HepG2 (cell line): Measurements from ENCODE around the gene CSMD2. TPM values are rescaled to one million over a fixed set of nuclear protein-coding genes. Genes with fewer than 3 reads are reported as not detected.
"Not testable (repeated sequence)": the region's sequence is repeated elsewhere in the genome, so short reads cannot be mapped to it uniquely, and the experiment has no call there.

Experiments
- ATAC-seq: fragments of 200-7000 bp; cut with Tn5 transposase; 3 replicates; pipeline ENCODE4 v1.9.1; 2020; ENCODE audit warnings: mild to moderate bottlenecking, moderate library complexity
- BruUV-seq: library from RNA; stranded (reverse); fragments of 400-500 nt; replicated peaks from 2 replicates; lab custom pipeline; 2021; lab: Mats Ljungman, UMichigan
- CTCF ChIA-PET: fragments of 300-600 bp; formaldehyde crosslinking; extraction: SDS; loops from one replicate; lab custom pipeline; 2021; ENCODE audit warnings: low total read pairs, inconsistent platforms, low intra/inter-chr PET ratio; lab: Yijun Ruan, JAX
- POLR2A ChIA-PET: fragments of 350-600 bp; sonication (Branson Sonifier 250); formaldehyde crosslinking; loops from one replicate; lab custom pipeline; 2020; ENCODE audit warnings: antibody characterized with exemption, inconsistent platforms; lab: Yijun Ruan, JAX
- DNase-seq: peaks from one replicate; pipeline ENCODE4 v3.0.0-alpha.2; 2015; ENCODE audit warnings: low spot score
- FAIRE-seq: peaks from 3 replicates; lab custom pipeline; 2011; peaks lifted over from hg19 to GRCh38; lab: Jason Lieb, UNC
- H2AFZ ChIP-seq: one replicate; pipeline ENCODE4 v1.6.1; 2011; ENCODE audit warnings: low read length, inconsistent platforms
- H3K27ac ChIP-seq: fragments of 300-600 bp; 3 replicates; pipeline ENCODE4 v1.8.0; 2011; ENCODE audit warnings: mixed run types, mild to moderate bottlenecking, mixed read lengths, low read length, inconsistent platforms; ENCODE audit not compliant: insufficient read depth; ENCODE audit errors: extremely low read length
- H3K27me3 ChIP-seq, 2 experiments: fragments of 200-600 bp in 1 of 2; 2 replicates in 1 of 2; 3 replicates in 1 of 2; pipeline versions ENCODE4 v1.6.0 to v1.8.0; 2011; ENCODE audit warnings: low read length in 2 of 2, mild to moderate bottlenecking in 2 of 2, moderate library complexity in 2 of 2, inconsistent platforms in 1 of 2; ENCODE audit not compliant: insufficient read depth in 2 of 2, control insufficient read depth in 1 of 2
- H3K36me3 ChIP-seq, 2 experiments: fragments of 200-600 bp in 1 of 2; replicated peaks in 1 of 2; 2 replicates in 1 of 2; 3 replicates in 1 of 2; pipeline versions ENCODE4 v1.5.1 to v1.8.0; 2011; ENCODE audit warnings: low read length in 2 of 2, inconsistent platforms in 1 of 2; ENCODE audit not compliant: insufficient read depth in 2 of 2, control insufficient read depth in 1 of 2
- H3K4me1 ChIP-seq: 2 replicates; pipeline ENCODE4 v1.5.1; 2012; ENCODE audit warnings: low read length, inconsistent platforms; ENCODE audit not compliant: insufficient read depth
- H3K4me2 ChIP-seq: 2 replicates; pipeline ENCODE4 v1.6.0; 2011; ENCODE audit warnings: low read depth, low read length, inconsistent platforms
- H3K4me3 ChIP-seq, 3 experiments: fragments of 200-600 bp in 1 of 3; sonication (generic), shearing (Covaris generic) in 1 of 3; replicated peaks in 1 of 3; 2 replicates each; pipeline ENCODE4 v1.5.1; 2011 to 2016; ENCODE audit warnings: low read length in 3 of 3, inconsistent platforms in 2 of 3, low read depth in 2 of 3, mild to moderate bottlenecking in 2 of 3, control low read depth in 1 of 3, mixed read lengths in 1 of 3; ENCODE audit not compliant: insufficient read depth in 1 of 3
- H3K79me2 ChIP-seq: one replicate; pipeline ENCODE4 v1.6.1; 2011; ENCODE audit warnings: low read length, inconsistent platforms; ENCODE audit not compliant: insufficient read depth
- H3K9ac ChIP-seq: 2 replicates; pipeline ENCODE4 v1.6.0; 2011; ENCODE audit warnings: mild to moderate bottlenecking, low read depth, low read length, inconsistent platforms; ENCODE audit not compliant: insufficient read depth
- H3K9me3 ChIP-seq: 2 replicates; pipeline ENCODE4 v1.5.1; 2012; ENCODE audit warnings: mild to moderate bottlenecking, low read length
- H4K20me1 ChIP-seq: 2 replicates; pipeline ENCODE4 v1.6.0; 2011; ENCODE audit warnings: inconsistent platforms, mild to moderate bottlenecking, low read length, moderate library complexity; ENCODE audit not compliant: insufficient read depth
- ATF1 ChIP-seq: IDR thresholded peaks from 2 replicates; pipeline ENCODE4 v1.6.1; 2016; ENCODE audit warnings: mild to moderate bottlenecking, control low read depth
- MBD4 ChIP-seq: IDR thresholded peaks from 2 replicates; pipeline ENCODE4 v1.6.1; 2012; ENCODE audit warnings: low read length, inconsistent platforms, borderline replicate concordance
- SKI ChIP-seq: fragments of 450-650 bp; IDR thresholded peaks from one replicate; pipeline ENCODE4 v1.6.1; 2018; ENCODE audit warnings: mild to moderate bottlenecking; ENCODE audit not compliant: partially characterized antibody
- WGBS: methylation state at CpG from one replicate; pipeline ENCODE4 v1.1.6; 2017; ENCODE audit warnings: low lambda C conversion rate; 5-methylcytosine and 5-hydroxymethylcytosine counted together
- in situ Hi-C: cut with HindIII; loops from 2 replicates; pipeline ENCODE4 v1.10.0; 2017; ENCODE audit warnings: low pct_unique_long_range_greater_than_20kb; ENCODE audit not compliant: extremely low pct_ligation_motif_present
- intact Hi-C: fragments of 100-400 bp; cut with micrococcal nuclease; formaldehyde crosslinking; loops from one replicate; pipeline ENCODE4 v1.10.0; 2022; ENCODE audit not compliant: unreplicated experiment
- polyA plus RNA-seq, 8 experiments: library from polyadenylated mRNA; depleted of rRNA in 3 of 8; stranded (reverse) in 7 of 8; unstranded in 1 of 8; fragments of >200 nt; fragmentation: Illumina TruSeq in 4 of 8; extraction: Trizol in 4 of 8; gene quantifications; 2 replicates each; pipeline versions ENCODE4 v1.2.1 to v1.2.3, GENCODE V29; 2011 to 2016; ENCODE audit warnings: low read depth in 4 of 8, missing spikeins in 1 of 8, mixed read lengths in 1 of 8; ENCODE audit not compliant: insufficient read depth in 1 of 8
- total RNA-seq, 5 experiments: library from RNA; depleted of rRNA; stranded (reverse); fragments of >200 nt; fragmentation: Illumina TruSeq; extraction: Trizol; gene quantifications; 2 replicates each; pipeline ENCODE4 v1.2.3, GENCODE V29; 2016; ENCODE audit warnings: low read depth in 1 of 5

CSMD2 gene
- total and polyA plus RNA-seq, 2 of the 13 experiments (the other 11 are each of a cell fraction or from before 2014, with no cell fraction given): not detected

- no peak overlapping the region for H3K4me2 ChIP-seq
- no peak for DNase-seq
- ChIA-PET CTCF (no interaction called here), POLR2A (no interaction called here)
- BruUV-seq: no TSS peak
- H4K20me1 ChIP-seq: no peaks in the 10 kb centered on the region
- H3K4me1 ChIP-seq: no peaks in the 10 kb centered on the region
- H3K27me3 ChIP-seq: no peaks in the 10 kb centered on the region
- no peak overlapping the region for H2AFZ ChIP-seq
- no peak overlapping the region for H3K4me3 ChIP-seq
- H3K36me3 ChIP-seq: no peaks in the 10 kb centered on the region
- TF ChIP-seq SKI (no peak), MBD4 (no peak), ATF1 (CRISPR knock-in tag) (no peak)
- 10% methylated on average over 2 of the region's 2 CpGs for WGBS
- ATAC-seq: no peak
- H3K9me3 ChIP-seq: peaks cover 8% of the 10 kb centered on the region
- in situ Hi-C loops (no loop called here), intact Hi-C loops (no loop called here)
- no peak overlapping the region for H3K9ac ChIP-seq
- no peaks in the 10 kb centered on the region for H3K79me2 ChIP-seq
- H3K27ac ChIP-seq: no peak overlapping the region
- no peak for FAIRE-seq
Measured at GRCh38 chr1:34083974-34084373, 81.1 kb downstream of the CSMD2 start.

- POLR2A ChIA-PET, H3K27me3 ChIP-seq, ATAC-seq, DNase-seq, FAIRE-seq, H3K4me2 ChIP-seq, H3K4me3 ChIP-seq, H3K4me1 ChIP-seq, H3K36me3 ChIP-seq, in situ Hi-C loops, H3K9me3 ChIP-seq, H3K9ac ChIP-seq, H3K79me2 ChIP-seq, CTCF ChIA-PET, BruUV-seq, H4K20me1 ChIP-seq, intact Hi-C loops, H3K27ac ChIP-seq, H2AFZ ChIP-seq: not testable (repeated sequence)
- 52% methylated on average over 10 of the region's 43 CpGs for WGBS
Measured at GRCh38 chr1:34082085-34082670, 82.9 kb downstream of the CSMD2 start.
